GM18858 (cell line): Measurements from ENCODE around the gene C19orf85.
"Not testable (repeated sequence)": the region's sequence is repeated elsewhere in the genome, so short reads cannot be mapped to it uniquely, and the experiment has no call there.

ENCODE experiments used
- ATAC-seq: cut with Tn5 transposase; IDR thresholded peaks from one replicate; pipeline ENCODE4 v1.9.1; 2021; ENCODE audit not compliant: unreplicated experiment

The C19orf85 gene

GRCh38 chr19:55464662-55465054 lies at the start of gene C19orf85:
Gene C19orf85, minus strand, starts transcription at chr19:55464751. Its CDS starts 197 bp downstream, at chr19:55464554.
- no peak for ATAC-seq

GRCh38 chr19:55508120-55508519 lies 43.6 kb upstream of the C19orf85 start:
- ATAC-seq: no peak

GRCh38 chr19:55504981-55505380 lies 40.4 kb upstream of the C19orf85 start:
- ATAC-seq: no peak

GRCh38 chr19:55504252-55504603 lies 39.7 kb upstream of the C19orf85 start:
- ATAC-seq: no peak

- ATAC-seq: peak; percentile 83
Observed at GRCh38 chr19:55503502-55504251, 39.1 kb upstream of the C19orf85 start.

- no peak for ATAC-seq
Observed at GRCh38 chr19:55503157-55503501, 38.6 kb upstream of the C19orf85 start.

GRCh38 chr19:55502197-55502952 lies 37.8 kb upstream of the C19orf85 start:
- no peak for ATAC-seq

GRCh38 chr19:55500368-55500952 lies 35.9 kb upstream of the C19orf85 start:
- no peak for ATAC-seq

GRCh38 chr19:55498246-55498840 lies 33.8 kb upstream of the C19orf85 start:
- ATAC-seq: no peak

- no peak for ATAC-seq
Observed at GRCh38 chr19:55497763-55498162, 33.2 kb upstream of the C19orf85 start.

GRCh38 chr19:55496820-55497219 lies 32.3 kb upstream of the C19orf85 start:
- not testable (repeated sequence) for ATAC-seq

- ATAC-seq: no peak
Observed at GRCh38 chr19:55495646-55496349, 31.2 kb upstream of the C19orf85 start.

- no peak for ATAC-seq
Observed at GRCh38 chr19:55494172-55494761, 29.7 kb upstream of the C19orf85 start.

GRCh38 chr19:55493645-55494171 lies 29.2 kb upstream of the C19orf85 start:
- no peak for ATAC-seq

GRCh38 chr19:55493052-55493644 lies 28.6 kb upstream of the C19orf85 start:
- ATAC-seq: no peak

- ATAC-seq: no peak
Observed at GRCh38 chr19:55492362-55492944, 27.9 kb upstream of the C19orf85 start.

- ATAC-seq: no peak
Observed at GRCh38 chr19:55491546-55492360, 27.2 kb upstream of the C19orf85 start.

- no peak for ATAC-seq
Observed at GRCh38 chr19:55490478-55491432, 26.2 kb upstream of the C19orf85 start.
